ENCODE results near the gene OGFOD3.

GRCh38 chr17:82403662-82404660 lies 14.4 kb downstream of the OGFOD3 start:
- no peak for TF ChIP-seq CTCF (IDR thresholded peaks at IDR 0.05)
- no peak for TF ChIP-seq POLR2AphosphoS5 (IDR thresholded peaks at IDR 0.05)

Data from suprapubic skin (tissue), 3 donors.